HG03025 (cell line): ENCODE data around the gene C11orf16.
A peak's percentile ranks its signal among the peaks of the same experiment; 100 is the strongest.
"Not testable (repeated sequence)": the region's sequence is repeated elsewhere in the genome, so short reads cannot be mapped to it uniquely, and the experiment has no call there.

Source experiments
- ATAC-seq: cut with Tn5 transposase; IDR thresholded peaks from one replicate; pipeline ENCODE4 v1.9.1; 2021; ENCODE audit warnings: mild to moderate bottlenecking, moderate library complexity; ENCODE audit not compliant: unreplicated experiment, low FRiP score

C11orf16 gene

DNA sequence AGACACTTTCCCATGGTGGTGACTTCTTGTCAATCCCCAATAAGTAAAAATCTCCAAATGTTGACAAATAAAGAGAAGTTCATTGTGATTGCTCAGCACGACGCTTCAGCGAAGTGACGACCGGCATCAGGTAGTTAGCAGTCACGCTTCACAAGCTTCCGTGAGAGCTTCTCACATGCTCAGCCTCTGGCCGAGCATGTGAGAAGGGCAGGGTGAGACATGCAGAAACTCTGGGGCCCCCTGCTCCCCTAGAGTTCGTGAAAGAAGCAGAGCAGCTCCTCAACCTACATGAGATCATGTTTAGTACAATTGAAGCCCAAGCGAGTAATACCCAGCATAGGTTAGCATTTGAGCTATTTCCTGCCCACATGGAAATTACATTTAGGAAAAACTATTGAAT is 4.4 kb upstream of the C11orf16 start:
- no peak for ATAC-seq

DNA sequence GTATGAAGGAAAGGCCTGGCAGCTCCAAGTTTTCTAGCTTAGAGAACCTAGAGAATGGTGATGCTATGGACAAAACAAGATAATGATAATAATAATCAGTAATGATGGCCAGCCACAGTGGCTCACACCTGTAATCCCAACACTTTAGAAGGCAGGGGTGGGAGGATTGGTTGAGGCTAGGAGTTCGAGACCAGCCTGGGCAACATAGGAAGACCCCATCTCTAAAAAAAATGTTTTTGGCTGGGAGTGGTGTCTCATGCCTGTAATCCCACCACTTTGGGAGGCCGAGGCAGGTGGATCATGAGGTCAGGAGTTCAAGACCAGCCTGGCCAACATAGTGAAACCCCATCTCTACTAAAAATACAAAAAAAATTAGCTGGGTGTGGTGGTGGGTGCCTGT is 3.0 kb upstream of the C11orf16 start:
- not testable (repeated sequence) for ATAC-seq

DNA sequence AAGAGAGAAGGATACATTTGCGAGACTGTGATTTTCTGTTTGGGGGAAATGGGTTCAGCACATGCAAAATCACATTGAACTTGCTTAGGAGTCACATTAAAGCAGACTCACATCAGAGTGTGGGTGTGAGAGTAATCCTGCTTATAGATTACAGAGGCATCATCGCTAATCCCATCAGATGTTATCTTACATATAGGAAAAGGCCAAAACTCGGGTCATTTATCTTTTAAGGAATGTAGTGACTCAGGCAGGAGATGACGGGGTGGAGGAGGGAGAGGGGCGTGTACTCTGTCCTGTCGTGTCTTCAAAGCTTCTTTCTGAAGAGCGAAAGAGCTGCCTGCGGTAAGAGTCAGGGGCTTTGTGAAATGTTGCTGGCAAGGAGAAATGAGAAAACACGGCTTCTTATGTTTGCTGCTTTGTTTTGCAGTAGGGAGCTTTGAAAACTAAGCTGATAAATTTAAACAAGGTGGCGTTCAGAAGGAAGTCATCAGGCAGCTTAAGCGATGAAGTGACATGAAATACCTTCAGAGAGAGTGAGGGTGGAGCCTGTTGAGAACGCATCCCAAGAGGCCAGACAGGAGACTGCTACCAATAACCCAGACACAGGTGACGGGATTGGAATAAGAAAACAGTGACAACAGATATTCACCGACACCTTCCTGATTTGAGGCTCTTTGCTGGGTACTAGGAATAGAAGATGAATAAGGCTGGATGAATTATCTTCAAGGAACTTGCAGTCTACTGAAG is 2.2 kb upstream of the C11orf16 start:
- no peak for ATAC-seq

DNA sequence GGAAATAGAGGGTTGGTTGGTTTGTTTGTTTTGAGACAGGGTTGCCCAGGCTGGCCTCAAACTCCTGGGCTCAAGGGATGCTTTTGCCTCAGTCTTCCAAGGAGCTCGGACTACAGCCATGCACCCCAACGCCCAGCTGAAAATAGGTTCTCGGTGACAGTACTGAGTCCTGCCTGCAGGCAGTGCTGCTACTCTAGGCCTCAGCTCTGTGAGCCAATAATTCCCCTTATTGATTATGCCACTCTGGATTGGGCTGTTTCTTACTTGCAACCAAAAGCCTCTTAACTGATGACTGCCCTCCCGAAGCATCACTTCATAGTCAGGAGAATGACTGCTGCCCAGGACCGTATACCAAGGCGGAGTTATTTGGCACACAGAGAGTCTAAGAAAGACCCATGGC is 1.2 kb upstream of the C11orf16 start:
- no peak for ATAC-seq

DNA sequence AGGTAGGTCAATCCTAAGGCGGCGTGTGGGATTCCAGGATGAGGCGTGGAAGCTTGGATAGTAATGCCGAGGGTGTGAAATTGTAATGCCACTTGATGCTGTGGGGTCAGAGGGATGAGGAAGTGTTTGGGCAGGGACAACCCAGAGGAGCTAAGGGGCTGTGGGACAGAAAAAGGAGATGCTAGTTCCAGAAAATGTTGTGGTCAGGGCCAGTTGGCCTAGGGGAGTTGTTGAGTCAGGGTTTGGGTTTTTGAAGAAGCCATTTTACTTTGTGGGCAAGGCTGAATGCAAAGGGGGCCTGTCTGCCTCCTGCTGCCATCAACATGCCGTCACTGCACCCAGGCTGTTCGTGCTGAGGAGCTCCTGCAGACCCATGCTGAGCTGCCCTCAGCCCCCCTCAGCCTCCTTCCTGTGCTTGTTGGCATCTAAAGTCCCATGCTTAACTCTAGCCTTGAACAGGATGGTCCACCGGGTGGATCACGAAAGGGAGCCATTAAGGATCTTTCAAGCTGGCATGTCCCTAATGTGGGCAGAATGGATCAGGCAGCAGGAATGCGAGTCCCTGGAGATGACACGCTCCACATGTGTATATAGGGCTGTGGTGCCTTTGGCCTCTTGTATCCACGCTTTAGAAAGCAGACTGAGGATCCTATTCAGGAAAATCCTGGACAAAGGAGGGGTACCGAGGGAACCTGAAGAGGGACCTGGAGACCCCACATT is 2.1 kb downstream of the C11orf16 start:
- ATAC-seq = no peak

DNA sequence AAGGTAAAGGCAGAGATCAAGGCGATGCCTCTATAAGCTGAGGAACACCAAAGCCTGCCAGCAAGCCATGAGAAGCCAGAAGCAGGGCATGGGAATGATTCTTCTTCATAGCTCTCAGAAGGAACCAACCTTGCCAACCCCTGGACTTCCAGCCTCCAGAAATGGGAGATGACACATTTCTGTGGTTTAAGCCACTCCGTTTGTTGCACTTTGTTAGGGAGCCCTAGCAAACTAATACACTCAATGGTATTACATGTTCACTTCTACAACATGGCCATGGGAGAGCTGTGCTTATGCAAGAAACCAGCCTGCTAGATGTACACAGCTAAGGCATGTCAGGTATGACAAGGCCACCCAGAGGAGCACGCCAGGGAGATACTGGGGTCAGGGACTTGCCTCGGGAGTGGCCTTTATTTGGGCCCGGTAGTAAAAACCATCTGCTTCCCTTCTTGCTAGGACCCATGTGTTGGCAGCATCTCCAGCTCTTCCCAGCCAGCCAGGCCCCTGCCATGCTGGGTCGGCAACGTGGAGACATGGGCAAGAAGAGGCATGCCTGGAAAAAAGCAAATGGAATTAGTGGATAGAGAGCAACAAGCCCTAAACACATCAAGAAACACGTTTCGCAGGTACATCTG is 3.6 kb downstream of the C11orf16 start:
- ATAC-seq = no peak

DNA sequence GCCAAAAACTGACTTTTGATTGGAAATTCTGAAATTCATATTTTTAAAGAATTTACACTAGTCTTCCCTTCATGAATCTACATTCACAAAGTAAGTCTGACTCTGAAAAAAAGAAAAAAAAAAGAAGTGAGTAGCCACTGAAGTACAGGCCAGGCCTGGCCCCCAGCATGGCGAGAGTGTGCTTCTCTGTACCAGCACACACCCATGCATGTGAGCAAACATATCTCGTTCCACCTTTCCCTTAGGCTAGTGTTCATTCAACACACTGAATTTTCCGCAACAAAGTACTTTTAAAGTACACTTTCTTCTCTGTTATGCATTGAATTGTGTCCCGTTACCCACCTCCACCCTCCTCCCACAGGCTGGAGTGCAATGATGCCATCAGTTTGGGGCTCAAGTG is 4.5 kb downstream of the C11orf16 start:
- no peak for ATAC-seq

DNA sequence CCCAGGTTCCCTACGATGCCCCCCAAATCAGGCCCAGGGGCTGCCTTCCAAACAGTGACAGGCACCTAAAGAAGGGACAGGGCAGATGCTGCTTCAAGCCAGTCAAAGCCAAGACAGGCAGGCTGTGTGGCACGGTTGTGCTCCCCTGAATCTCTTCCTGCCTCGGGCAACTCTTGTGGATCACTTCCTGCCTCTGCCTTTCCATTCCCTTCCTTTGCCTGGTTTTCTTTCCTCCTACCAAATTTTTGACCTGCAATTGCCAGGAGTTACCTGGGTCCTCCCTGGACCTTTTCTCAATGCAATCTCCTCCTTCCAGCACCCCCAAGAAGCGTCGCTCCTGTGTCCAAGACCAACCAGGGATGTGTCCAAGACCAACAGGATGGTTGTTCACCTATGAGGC is 5.5 kb downstream of the C11orf16 start:
- no peak for ATAC-seq

DNA sequence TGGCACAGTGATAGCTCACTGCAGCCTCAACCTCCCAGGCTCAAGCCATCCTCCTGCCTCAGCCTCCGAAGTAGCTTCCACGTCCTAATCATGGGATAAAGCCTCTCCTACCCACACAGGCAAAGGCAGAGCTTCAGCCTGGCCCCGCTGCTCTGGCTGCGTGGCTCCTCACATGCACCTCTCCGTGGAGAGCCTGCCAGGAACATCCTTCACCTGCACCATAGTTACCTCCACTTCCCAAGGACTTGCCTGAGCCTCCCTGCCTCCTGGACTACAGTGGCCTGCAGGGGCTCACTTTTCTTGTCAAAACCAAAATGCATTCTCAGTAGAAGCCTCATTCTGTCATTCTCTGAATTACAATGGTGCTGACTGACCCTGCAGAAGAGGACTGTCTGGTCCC is 6.5 kb downstream of the C11orf16 start:
- ATAC-seq = no peak

DNA sequence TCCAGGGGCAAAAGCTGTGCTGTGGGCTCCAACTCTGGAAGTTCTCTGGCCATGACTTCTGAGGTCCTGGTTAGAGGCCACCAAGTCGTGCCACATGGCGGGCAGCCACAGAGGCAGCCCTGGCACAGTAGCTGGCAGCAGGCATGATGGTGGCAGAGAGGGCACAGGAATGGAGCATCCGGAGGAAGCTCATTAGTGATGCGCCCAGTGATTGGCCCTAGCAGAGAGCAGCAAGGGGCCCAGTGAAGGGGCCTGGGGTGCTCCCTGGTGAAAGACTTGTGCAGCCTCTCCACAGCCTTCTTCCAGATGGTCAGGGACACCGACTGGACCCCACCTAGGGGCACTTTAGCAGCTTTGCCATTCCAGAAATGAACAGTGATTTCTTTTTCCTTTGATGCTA is 7.0 kb downstream of the C11orf16 start:
- no peak for ATAC-seq

DNA sequence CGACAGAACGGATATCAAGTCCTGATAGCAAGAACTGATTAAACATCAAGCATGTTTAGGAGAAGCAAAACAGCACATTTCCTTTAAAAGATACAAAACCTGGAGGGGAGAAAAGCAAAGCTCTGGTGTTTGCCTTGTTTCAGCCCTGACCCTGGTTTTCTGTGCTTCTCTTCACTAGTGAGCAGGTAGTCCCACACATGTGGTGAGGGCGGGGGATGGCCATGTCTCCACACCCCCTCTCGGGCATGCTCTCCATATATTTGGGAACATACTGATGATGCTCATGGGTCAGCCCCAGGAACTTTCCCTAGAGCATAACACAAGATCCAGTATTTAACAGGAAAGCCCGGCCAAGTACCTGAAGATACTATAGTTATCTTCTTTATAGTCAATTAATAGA is 10.1 kb downstream of the C11orf16 start:
- ATAC-seq = no peak

DNA sequence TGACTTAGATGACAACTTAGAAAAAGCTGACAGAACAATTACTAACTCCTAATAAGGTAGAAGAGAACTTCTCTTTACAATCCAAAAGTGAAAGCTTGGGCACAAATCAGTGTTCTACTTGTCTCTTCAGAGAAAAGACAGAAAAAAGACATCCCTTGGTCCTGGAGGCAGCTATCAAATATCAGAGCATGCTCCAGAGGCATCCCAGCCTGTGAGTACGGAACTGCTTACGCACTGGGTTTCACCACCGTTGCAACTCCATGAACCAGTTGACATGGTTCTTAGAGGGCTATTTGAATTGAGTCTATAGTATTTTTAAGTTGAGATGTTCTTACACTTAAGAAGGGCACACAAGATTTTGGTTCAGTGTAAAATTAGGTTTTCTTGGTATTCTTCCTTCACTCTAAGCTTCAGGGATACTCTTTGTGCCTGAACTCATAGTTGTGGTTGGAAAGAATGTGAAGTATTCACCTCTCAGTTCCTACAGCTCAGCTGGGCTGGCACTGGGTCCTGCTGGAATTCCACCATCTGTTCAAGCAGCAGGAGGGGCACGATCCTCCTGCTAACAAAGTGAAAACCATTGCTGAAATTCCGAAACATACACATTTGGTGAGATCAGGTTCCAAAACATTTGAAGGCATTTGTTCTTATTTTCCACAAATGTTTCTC is 15.5 kb downstream of the C11orf16 start:
- ATAC-seq = no peak

DNA sequence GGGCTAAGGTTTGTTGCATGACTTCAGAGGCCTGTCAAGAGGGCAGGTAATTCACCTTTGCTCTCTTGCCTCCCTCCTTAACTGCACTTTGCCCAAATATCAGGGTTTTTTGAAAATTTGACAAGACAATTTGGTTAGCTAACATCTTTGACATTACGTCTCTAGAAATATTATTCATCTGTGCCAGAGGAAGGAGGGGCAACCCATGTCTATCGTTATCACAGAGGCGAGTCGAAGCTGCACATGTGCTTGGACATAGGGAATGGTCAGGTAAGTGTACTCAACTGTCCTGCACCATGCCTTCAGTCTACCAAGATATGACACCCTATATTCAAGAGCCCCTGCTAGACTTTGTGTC is 18.1 kb downstream of the C11orf16 start:
- ATAC-seq = no peak

DNA sequence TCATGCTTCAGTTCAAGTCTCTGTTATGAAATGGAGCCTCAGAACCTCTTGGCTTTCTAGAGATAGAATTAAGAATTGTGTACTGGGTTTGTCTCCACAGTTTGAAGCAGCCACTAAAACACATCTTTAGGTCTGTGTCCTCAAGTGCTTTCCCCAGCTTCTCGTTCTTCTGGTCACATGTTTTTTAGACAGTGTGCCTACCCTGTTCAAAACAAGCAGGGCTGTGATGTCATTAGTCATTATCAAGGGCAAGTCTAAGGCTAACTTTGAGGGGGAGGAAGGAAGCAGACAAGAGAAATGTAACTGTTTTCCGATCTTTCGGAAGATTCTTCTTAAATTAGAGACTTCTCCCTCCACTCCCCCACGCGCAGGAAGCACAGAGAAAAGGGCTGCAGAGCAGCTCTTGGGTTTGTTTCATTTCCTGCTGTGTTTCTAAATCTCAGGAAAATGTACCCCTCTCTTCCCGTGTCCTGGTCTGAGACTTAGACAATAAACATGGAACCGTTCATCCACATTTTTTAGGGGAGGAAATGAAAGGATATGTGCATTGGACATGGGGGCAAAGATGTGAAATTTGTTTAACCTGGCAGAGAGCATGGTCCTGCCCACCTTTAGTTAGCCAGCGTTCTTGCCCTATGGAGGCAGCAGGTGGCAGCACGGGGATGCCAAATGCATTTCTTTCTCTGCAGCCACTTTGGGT is 18.6 kb downstream of the C11orf16 start:
- no peak for ATAC-seq

DNA sequence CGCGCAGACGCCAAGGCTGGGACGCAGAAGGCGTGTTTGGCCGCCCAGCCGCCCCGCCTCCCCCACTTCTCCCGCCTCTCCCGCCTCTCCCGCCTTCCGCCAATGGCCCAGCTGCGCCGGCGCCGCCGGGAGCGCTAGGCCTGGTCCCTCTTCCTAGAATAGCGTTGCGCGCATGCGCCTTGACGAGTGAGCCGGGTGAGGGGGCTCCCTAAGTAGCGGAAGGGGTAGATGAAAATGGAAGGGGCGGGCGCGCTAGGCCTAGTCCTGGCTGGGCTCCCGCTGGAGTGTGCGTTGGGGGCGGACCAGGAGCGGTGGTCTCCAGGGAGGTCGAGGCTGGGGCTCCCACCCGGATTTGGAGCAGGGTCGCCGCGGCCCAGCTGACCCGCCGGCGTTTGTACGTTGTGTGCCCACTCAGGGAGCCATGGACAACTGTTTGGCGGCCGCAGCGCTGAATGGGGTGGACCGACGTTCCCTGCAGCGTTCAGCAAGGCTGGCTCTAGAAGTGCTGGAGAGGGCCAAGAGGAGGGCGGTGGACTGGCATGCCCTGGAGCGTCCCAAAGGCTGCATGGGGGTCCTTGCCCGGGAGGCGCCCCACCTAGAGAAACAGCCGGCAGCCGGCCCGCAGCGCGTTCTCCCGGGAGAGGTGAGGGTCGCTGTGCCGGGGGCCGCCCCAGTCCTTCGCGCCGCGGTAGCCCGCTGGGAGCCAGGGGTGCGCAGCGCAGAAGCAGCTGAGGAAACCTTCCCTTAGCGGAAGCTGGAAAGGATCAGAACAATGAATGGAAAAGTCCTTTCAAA is 21.5 kb downstream of the C11orf16 start, which contains the start of gene AKIP1:
AKIP1 (plus strand) TSS at position 161 of the 795 bp plus-strand sequence; CDS start at position 422, 261 bp downstream.
- ATAC-seq = peak; percentile 76

DNA sequence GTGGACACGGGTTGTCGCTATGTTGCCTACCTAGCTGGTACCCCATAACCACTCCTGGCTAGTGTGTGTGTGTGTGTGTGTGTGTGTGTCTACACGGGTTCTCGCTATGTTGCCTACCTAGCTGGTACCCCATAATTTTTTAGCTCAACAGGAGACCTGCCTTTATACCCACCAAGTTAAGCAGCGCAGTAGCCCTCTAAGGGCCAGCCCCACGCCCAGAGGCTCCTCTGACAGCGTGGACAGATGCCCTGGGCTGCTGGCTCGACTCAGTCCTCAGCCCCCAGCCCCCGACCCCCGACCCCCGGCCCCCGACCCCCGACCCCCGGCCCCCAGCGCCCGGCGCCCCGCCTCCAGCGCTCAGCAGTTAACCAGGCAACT is 22.1 kb downstream of the C11orf16 start:
- ATAC-seq = no peak

DNA sequence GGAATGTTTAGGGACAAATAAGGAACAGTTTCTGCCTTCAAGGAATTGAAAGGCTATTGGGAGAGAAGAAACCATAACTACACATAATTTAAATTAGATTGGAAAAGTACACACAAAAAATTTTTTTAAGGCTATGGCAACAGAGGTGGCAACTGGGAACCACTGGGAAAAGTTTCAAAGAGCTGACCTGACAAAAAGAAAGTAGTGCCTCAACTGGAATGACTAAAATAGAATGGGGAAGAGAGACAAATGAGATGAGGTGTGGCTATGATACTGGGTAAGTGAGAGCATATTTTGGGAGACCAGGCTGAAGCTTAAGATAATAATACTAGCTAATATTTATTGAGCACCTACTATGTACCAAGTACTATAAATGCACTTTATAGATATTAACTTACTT is 24.6 kb downstream of the C11orf16 start:
- ATAC-seq = no peak

DNA sequence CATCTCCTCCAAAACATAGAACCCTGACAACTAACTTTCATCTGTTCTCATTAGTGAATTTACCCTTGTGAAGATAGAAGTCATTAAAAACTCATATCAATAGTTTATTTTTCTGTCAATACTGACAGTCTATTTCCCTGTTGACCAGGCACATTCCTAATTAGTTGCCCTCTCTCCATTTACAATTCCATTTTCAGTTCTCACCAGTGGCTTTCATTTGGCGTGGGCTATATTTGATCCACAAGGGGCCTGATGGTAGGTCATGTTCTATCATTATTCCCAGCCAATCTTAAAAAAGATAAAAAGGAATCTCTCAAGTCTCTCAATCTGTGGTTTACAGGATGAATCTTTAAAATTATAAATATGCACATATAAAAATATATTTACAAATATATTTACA is 25.6 kb downstream of the C11orf16 start:
- no peak for ATAC-seq

DNA sequence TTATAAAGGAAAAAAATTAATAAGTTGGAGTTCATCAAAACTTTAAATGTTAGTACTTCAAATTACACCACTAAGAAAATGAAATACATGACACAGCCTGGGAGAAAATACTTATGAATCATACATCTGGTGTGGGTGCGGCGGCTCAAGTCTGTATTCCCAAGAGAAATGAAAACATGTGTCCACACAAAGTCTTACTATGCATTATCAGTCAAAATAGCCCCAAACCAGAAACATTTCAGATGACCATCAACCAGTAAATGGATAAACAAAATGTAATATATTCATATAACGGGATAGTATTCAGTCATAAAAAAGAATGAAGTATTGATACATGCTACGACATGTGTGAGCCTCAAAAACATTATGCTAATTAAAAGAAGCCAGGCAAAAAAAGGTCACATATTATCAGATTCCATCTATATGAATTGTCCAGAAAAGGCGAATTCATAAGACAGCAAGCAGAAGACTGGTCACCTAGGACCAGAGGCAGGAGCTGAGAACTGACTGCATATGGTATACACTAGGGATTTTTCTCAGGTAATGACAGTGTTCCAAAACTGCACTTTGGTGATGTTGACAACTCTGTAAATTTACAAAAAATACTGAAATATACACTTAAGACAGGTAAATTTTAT is 27.1 kb downstream of the C11orf16 start:
- ATAC-seq = no peak
